ENCODE results near the gene AICDA.

DNA sequence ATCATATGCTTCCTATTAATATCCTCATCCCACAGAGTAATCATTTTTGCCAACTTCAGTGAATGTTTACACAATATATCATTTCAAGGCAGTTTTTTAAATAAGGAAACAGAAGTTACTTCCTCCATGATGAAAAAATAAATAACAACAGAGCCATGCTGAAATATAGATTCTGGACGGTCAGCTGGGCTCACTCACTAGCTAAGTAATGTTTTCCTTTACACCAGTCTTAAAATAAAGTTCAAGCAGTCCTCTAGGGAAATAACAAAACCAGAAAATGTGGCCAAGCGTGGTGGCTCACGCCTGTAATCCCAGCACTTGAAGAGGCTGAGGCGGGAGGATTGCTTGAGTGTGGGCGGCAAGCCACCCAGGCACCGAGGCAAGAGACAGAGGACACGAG lies 28.7 kb downstream of the AICDA start:
- TF ChIP-seq, protein P1, sequence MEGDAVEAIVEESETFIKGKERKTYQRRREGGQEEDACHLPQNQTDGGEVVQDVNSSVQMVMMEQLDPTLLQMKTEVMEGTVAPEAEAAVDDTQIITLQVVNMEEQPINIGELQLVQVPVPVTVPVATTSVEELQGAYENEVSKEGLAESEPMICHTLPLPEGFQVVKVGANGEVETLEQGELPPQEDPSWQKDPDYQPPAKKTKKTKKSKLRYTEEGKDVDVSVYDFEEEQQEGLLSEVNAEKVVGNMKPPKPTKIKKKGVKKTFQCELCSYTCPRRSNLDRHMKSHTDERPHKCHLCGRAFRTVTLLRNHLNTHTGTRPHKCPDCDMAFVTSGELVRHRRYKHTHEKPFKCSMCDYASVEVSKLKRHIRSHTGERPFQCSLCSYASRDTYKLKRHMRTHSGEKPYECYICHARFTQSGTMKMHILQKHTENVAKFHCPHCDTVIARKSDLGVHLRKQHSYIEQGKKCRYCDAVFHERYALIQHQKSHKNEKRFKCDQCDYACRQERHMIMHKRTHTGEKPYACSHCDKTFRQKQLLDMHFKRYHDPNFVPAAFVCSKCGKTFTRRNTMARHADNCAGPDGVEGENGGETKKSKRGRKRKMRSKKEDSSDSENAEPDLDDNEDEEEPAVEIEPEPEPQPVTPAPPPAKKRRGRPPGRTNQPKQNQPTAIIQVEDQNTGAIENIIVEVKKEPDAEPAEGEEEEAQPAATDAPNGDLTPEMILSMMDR (IDR thresholded peaks at IDR 0.05; ENCODE audit: low read depth, low read length, poor library complexity, severe bottlenecking): no peak
- TF ChIP-seq EZH2phosphoT487 (IDR thresholded peaks at IDR 0.05; ENCODE audit: borderline replicate concordance, low read length): no peak

All from DOHH2 (cell line).